GM18867 (cell line): Measurements from ENCODE around the gene TNFSF11.

Experiments used
- ATAC-seq: cut with Tn5 transposase; IDR thresholded peaks from one replicate; pipeline ENCODE4 v1.9.1; 2021; ENCODE audit warnings: mild to moderate bottlenecking, moderate library complexity; ENCODE audit not compliant: unreplicated experiment

The TNFSF11 gene, protein sequence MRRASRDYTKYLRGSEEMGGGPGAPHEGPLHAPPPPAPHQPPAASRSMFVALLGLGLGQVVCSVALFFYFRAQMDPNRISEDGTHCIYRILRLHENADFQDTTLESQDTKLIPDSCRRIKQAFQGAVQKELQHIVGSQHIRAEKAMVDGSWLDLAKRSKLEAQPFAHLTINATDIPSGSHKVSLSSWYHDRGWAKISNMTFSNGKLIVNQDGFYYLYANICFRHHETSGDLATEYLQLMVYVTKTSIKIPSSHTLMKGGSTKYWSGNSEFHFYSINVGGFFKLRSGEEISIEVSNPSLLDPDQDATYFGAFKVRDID

DNA sequence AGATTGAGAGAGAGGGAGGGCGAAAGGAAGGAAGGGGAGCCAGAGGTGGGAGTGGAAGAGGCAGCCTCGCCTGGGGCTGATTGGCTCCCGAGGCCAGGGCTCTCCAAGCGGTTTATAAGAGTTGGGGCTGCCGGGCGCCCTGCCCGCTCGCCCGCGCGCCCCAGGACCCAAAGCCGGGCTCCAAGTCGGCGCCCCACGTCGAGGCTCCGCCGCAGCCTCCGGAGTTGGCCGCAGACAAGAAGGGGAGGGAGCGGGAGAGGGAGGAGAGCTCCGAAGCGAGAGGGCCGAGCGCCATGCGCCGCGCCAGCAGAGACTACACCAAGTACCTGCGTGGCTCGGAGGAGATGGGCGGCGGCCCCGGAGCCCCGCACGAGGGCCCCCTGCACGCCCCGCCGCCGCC lies at the start of gene TNFSF11:
TSS of gene TNFSF11 (plus strand) at position 142 of the 400 bp plus-strand sequence. CDS start at position 294, 152 bp downstream.
- ATAC-seq: peak; percentile 6

DNA sequence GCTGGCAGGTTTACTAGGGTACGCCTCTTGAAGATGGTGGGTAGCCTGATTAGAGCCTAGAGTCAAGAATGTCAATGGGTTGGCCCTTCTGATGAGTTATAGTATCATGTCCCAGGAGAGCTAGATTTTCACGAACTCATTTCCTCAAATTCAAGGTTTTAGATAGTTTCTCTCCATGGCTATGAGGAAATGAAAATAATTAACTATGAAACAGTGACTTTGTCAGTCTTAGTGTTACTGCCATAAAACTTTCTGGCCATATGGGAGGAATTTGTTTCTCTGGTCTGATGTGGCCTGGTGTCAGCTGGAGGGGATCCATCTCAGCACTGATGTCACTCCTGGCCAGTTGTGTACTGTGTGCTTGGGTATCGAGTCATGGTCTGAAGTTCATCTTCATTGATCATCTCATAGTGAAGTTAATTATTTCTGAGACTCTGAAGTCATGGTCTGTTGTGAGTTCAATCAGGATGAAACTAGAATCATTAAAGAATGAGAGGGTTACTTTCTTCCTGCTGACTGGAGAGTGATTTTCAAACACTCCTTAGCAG lies 49.4 kb upstream of the TNFSF11 start:
- peak; percentile 32 for ATAC-seq

DNA sequence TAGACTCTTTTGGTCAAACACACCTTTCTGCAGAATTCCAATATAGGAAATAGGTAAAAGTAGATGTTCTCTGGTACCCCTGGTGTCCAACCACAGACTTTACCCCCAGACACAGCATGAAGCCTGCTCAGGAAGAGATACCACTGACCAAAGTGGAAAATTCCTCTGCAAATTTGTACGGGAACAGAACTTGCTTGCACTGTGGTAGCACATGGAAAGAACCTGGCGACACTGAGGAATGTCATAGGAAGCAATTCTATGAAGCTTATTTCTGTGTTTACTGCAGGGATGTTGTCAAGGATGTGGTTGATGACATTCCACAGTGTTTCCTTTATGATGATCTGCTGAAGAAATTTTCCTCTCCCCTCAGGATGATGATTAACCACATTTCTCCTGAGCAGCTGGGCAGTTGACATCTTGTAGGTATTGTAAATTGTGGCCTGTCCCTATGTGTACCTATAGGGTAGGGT lies 48.9 kb upstream of the TNFSF11 start:
- ATAC-seq: no peak

DNA sequence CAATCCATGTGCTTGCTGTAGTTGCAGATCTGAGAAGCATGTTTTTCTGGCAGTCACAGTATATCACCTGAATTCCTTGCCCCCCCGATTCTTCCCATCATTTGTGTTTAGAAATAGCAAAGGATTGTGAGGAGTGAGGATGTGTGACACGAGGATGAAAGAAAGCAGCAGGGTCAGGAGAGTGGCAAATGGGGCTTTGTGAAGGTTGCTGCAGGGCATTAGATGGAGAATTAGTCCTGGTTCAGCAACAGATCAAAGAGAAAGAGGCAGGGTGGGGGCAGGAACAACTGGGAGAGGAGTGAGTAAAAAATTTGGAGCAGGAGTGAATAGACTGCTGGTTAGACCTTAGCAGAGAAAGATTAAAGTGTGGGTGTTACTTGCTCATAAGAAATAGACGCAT lies 47.7 kb upstream of the TNFSF11 start:
- no peak for ATAC-seq

DNA sequence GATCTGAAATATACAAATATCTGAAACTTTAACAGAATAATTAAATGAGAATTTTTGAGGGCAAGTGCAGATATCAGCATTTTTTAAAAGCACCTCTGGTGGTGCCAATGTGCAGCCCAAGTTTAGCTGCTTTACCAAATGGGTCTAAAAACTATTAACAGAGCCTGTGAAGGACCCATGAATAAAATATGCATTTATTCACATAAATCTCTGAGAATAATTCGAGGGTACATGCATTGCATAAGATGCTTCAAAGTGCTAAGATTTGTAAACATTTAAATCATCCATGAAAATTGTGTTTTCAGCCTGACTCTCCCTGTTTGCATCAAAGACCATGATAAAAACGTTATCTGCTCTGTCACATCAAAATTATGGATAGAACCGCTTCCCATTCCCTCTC lies 47.1 kb upstream of the TNFSF11 start:
- no peak for ATAC-seq

DNA sequence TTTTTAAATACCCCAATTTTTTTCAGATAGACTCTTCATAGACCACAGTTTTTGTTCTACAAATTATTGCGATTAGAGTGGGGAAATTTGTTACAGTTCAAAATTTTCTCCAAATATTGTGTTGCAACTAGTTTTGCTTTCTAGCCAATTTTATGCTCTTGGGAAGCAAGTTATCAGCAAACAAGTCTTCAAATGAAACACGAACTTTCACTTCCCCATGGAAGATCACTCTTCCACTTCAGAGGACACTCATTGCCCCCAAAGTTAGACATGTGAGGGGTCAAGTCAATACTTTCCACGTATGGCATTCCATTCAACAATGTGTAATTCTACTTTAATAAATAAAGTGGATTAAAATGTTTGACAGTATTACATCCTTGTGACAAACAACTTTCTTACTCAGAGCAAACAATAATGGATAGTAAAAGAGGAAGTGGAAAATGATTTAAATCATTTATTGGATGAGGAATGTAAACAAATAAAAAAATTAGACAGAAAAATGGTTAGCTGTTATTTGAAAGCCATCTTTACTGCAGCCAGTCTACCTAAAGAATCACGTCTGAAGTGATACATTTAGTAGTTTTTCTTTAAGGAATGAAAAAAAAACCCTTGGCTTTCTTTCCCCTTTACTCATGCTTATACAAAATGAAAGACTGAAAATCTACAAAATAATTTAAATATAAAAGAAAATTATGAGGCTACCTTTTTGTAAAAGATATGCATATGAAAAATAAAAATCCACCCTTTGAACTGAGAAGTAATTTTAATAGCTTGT lies 41.2 kb upstream of the TNFSF11 start:
- no peak for ATAC-seq

DNA sequence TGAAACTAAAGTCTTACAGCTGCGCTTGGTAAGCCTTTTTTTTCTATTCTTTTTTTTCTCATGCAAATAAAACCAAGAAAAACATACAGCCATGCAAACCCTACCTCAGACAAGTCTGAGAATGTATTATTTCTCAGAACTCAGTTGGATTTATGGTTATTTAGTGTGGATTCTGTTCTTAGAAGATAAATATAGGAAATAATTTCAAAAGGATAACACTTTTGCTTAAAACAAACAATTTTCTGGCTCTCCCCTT lies 40.7 kb upstream of the TNFSF11 start:
- no peak for ATAC-seq

DNA sequence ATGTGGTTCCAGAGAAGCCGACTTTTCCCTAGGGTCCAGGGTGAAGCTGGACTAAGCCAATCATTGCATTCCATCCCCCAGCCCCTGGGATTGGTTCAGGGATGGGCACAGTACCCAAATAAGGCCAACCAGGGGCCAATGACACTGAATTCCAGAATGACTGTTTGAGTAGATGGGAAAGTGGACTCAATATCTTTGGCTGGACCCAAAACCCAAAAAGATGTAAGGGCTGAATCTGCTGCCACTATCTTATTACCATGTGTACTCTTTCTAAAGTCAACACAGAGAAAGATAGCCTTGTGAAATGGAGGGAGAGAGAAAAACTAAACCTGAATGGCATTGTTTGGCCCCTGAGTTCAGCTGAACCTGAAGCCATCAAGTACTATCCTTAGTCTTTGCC lies 39.2 kb upstream of the TNFSF11 start:
- ATAC-seq: no peak

DNA sequence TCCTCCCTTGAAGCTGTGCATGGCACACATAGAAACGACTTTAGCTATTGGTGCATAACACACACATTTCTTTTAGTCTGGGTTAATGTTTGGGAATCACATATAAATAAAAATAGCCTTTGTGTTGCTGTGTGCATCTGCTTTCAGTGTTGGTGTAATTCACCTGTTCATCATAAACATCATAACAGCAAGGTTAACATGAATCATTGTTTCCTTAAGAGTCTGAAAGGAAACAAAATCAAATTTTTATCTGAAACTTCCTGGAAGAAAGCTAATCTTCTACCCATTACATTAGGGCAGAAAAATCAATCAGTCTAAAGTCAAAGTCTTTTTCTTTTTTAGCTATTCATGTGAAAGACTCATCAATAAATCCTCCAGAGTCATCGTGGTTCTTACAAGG lies 35.0 kb upstream of the TNFSF11 start:
- no peak for ATAC-seq

DNA sequence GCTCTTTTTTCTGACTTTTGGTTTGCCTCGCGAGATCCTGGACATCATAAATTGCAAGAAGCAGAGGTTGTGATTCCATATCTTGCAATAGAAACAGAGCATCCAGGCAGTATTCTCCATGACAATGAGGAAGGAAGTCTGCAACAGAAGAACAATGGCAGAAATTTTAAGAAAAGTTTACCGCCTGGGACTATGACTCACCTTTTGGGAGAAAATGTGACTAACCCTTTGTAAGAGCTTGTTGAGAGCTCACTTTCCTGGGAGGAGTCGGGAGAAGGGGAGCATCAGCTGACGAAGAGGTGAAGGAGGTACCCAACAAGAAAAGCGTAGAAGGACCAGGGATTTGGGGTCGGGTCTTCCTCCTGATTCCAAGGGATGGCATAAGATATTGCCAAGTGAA lies 34.3 kb upstream of the TNFSF11 start:
- ATAC-seq: no peak

DNA sequence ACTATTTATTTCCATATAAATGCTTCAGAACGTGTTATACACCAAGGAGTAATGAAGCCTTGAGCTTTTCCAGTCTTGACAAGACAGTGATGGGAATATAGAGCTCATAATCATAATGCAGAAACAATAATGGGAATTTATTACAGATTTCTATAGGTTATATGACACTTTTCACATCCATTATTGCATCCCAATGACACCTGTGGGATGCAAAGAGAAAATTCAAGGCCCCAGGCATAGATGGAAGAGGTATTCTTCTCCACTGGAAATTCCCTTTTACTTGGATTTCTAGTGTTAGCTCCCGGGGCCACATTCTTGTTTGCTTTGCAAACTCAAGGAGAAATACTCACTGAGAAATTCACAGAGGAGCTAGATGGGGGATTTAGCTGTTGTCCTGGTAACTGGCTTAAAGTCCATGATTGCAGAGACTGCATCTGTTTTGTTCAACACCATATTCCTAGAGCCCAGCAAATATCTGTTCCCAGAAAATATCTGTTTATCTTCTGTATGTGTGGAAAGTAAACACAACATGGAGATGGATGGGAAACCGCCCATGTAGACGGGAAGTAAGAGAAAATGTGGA lies 30.6 kb upstream of the TNFSF11 start:
- ATAC-seq: no peak

DNA sequence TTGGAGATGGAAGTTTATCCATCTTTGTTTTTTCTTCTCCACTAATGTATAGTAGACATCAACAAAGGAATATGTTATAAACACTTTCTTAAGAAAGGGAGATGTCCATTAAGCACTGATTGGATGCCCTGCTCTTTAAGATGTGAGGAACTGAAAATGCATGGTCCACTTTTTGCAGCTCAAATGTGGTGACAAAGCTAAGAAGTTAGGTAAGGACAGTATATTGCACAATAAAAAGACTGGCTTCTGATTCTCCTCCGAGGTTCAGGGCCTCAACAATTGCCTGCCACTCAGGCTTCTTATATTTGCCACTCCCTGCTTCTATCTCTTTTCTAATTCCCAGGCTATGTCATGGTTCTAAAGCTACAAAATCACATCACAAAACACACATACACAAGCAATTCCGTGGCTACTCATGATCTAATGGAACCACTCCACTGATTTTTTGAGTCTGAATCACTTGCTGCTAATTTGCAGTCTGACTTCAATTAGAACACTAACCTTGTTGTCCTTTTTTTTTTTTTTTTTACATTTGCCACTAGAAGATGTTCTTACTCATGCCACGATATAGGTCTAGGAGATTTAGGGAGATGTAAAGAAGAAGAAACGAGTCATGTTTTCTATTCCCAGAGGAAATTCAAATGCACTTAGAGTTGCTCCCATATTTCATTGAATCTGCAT lies 29.6 kb upstream of the TNFSF11 start:
- no peak for ATAC-seq

DNA sequence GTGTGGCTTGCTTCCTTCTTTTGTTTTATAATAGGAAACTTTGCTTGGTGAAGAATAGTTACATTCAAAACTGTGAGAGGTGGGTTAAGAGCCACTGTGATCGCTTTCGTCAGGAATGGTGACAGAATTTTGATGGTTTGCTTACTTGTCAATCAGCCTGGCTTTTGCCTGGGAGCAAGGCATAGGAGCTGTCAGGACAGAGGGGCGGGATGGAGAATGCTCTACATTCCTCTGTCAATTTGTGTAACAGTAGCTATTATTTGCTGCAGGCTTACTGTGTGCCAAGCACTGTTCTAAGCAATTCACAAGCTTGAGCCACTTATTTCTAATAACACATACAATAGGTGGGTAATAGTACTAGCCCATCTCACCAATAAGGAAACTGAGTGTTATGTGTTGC lies 28.1 kb upstream of the TNFSF11 start:
- no peak for ATAC-seq

DNA sequence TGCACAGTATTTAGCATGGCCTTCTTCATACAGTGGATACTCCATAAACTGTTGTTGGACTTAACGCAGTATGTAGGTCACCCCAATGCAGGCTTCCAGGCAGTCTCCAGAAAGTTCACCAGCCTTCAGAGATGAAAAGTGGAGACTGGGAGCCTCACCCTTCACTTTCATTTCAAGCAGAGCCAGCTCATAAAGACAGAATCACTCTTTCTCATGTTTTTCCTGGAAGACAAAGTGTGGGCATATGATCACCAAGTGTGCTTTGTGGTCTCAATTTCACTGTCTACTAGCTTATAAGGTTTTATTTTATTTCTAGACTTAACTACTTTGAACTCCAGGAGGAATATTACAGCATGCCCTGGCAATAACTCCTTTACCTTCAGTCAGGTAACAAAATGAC lies 26.3 kb upstream of the TNFSF11 start:
- ATAC-seq: no peak

DNA sequence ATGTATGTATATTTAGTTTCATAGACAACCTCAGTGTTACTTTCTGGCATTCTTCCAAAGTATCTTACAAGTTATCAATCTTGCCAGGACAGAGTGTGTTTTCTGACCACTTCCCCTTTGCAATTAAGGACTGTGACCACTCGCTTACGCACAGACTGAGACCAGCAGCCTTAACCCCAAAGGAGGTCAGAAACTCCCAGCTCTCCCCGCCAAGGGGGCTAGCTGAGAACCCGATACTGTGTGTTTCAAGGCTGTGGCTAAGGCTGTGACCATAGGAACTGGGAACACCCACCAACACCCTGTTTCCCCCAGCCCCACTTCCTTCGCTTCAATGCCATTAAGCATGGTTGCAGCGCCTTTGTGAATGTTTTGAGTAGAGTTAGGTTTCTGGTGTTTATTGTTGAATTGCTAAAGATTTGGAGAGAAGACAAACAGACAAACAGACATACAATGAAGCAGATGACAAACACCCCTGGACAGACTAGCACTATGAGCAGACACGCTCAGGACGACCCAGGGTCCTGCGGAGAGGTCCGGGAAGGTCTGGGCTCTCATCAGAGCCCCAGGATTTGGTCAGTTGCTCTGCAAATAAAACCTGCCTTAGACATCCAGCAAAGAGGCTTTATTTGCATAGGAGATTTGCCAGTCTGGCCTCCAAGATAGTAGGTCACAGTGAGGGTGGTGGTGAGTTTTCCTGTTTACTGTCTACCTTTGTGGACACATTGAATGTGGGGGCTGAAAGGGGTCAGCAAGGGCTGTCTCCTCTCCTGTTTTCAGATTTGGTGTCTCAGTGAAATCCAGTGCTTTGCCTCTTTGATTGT lies 25.0 kb upstream of the TNFSF11 start:
- peak; percentile 94 for ATAC-seq

DNA sequence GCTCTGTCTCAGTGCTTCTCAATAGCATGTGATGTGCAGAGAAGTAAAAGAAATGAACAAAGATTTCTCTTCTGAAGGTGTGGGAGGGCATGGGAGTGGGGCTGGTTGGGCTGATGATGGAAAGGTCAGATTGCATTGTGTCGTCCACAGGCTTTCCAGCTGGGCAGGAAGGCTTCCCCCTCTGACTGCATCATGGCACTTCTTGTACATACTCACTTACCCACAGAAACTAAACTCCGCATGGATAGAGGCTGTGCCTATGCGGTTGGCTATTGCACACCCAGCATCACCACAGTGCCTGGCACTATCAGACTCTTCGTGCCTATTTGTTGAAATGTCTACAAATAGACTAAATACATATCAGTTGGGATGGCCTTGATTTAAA lies 24.4 kb upstream of the TNFSF11 start:
- ATAC-seq: no peak

DNA sequence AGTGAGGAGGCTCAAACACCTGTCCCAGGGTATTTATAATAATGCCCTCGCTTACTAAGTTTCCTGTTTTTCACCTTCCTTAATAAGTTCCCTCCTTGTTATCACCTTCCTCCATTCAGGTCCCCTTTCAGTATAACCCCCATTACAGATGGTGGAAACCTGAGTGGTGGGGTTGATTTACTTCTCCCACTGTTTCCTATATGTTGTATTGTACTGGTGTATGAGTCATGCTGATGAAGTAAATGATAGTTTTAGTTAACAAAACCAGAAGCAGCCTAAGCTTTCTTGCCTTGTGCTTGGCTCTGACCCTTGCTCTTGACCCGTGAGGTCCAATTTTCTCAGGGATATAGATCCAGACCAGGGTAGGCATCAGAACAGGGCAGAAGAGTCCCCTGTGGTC lies 22.3 kb upstream of the TNFSF11 start:
- no peak for ATAC-seq

DNA sequence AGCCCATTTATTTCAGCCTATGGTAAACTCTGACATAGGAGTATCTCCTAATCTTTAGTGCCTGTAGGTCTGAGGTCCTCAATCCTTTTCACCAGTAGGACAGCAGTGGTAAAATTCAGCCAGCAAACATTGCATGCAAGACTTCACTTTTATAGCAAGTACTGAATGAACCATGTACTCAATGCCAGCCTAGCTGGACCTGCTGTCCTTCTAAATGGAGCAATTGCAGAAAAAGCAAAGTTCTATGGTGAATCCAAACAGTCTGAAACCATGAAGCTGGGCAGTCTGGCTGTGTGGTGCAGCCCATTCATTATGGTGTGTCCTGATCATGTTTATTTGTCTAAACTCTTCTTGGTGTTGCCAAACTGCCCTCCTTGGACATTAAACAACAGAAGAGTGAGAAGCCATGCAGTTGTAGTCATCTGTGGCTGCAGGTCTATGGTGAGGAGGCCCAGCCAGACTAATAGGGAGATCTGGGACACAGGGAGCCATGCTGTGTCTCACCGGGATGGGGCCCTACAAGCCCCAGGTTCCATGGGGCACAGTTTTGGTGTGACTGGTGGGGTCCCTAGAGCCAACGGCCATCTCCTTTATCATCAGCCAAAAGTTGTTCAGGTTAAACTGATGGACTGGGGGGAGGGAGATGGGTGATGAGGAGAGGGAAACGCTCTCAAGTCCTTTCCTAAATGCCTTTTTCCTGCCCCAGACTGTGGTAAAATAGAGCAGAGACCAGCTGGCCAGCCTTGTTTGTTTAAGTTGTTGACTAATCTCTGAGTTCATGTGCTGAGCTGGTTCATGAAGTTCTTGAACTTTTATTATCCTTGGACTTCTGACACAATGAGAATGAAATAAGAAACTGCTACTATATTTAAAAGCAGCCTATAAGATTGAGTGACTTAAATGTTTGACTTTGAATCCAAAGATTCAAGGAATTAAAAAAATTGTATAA lies 20.6 kb upstream of the TNFSF11 start:
- no peak for ATAC-seq

DNA sequence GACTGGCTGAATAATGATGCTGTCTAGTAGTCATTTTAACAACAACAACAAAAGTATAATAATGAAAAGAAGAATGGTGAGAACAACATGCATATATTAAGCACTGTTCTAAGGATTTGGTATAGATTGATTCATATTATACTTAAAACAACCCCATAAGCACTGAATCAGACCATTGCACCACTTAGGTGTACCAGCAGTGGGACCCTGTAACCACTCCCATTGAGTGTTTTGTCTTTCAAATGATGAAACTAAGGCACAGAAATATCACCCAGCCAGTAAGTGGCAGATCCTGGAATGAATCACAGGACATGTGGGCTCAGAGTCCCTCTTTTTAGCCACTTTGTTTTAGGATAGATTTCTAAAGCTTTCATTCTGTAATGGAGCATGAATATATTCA lies 14.9 kb upstream of the TNFSF11 start:
- ATAC-seq: no peak
